Measurements from ENCODE around the gene SLC25A18. TPM values are rescaled to one million over a fixed set of nuclear protein-coding genes. Genes with fewer than 3 reads are reported as not detected.
A peak's percentile ranks its signal among the peaks of the same experiment; 100 is the strongest.

The SLC25A18 gene
- total RNA-seq, 2 donors from 2014 or later = not detected

GRCh38 chr22:17597217-17597616, 33.9 kb downstream of the SLC25A18 start:
- Mint-ChIP-seq H3K27ac (no peak overlapping the region), H3K9me3 (no peaks in the 10 kb centered on the region), H3K27me3 (ENCODE audit: low read depth) (no peaks in the 10 kb centered on the region), H3K4me1 (ENCODE audit: low read depth) (no peaks in the 10 kb centered on the region), H3K36me3 (ENCODE audit: insufficient read depth in 2 of 2) (peaks cover 15 to 19% of the 10 kb centered on the region in 2 donors), H3K4me3 (no peak overlapping the region)
- DNase-seq (no peak), ATAC-seq (replicated peaks in 1 of 2) (peak in 1 of 2 donors; percentile 85)

- no peak overlapping the region for H3K4me3 Mint-ChIP-seq
- no peak for DNase-seq
- H3K27me3 Mint-ChIP-seq (ENCODE audit: low read depth) = no peaks in the 10 kb centered on the region
- H3K4me1 Mint-ChIP-seq (ENCODE audit: low read depth) = no peaks in the 10 kb centered on the region
- H3K27ac Mint-ChIP-seq = peak overlapping the region; percentile 3
- no peak for ATAC-seq (replicated peaks in 1 of 2)
- peaks cover 10 to 19% of the 10 kb centered on the region in 2 donors for H3K36me3 Mint-ChIP-seq (ENCODE audit: insufficient read depth in 2 of 2)
- H3K9me3 Mint-ChIP-seq = no peaks in the 10 kb centered on the region
Observed at GRCh38 chr22:17598318-17598717, 35.0 kb downstream of the SLC25A18 start.

GRCh38 chr22:17601031-17601430, 37.7 kb downstream of the SLC25A18 start:
- ATAC-seq (replicated peaks in 1 of 2) (no peak), DNase-seq (no peak)
- peak overlapping the region; percentile 90 for H3K27ac Mint-ChIP-seq
- no peak overlapping the region for H3K4me3 Mint-ChIP-seq
- no peaks in the 10 kb centered on the region for H3K27me3 Mint-ChIP-seq (ENCODE audit: low read depth)
- H3K4me1 Mint-ChIP-seq (ENCODE audit: low read depth) = no peaks in the 10 kb centered on the region
- H3K9me3 Mint-ChIP-seq = no peaks in the 10 kb centered on the region
- peaks cover 5 to 17% of the 10 kb centered on the region in 2 donors for H3K36me3 Mint-ChIP-seq (ENCODE audit: insufficient read depth in 2 of 2)

- ATAC-seq (replicated peaks in 1 of 2) (no peak), DNase-seq (no peak)
- no peaks in the 10 kb centered on the region for H3K4me1 Mint-ChIP-seq (ENCODE audit: low read depth)
- H3K9me3 Mint-ChIP-seq = no peaks in the 10 kb centered on the region
- H3K36me3 Mint-ChIP-seq (ENCODE audit: insufficient read depth in 2 of 2) = peaks cover 2 to 8% of the 10 kb centered on the region in 2 donors
- H3K4me3 Mint-ChIP-seq = no peak overlapping the region
- H3K27ac Mint-ChIP-seq = no peak overlapping the region
- no peaks in the 10 kb centered on the region for H3K27me3 Mint-ChIP-seq (ENCODE audit: low read depth)
Observed at GRCh38 chr22:17603668-17604067, 40.4 kb downstream of the SLC25A18 start.

- peak overlapping the region; percentile 84 for H3K27ac Mint-ChIP-seq
- no peaks in the 10 kb centered on the region for H3K27me3 Mint-ChIP-seq (ENCODE audit: low read depth)
- H3K4me1 Mint-ChIP-seq (ENCODE audit: low read depth) = no peaks in the 10 kb centered on the region
- H3K36me3 Mint-ChIP-seq (ENCODE audit: insufficient read depth in 2 of 2) = peaks cover 0 to 3% of the 10 kb centered on the region in 2 donors
- H3K4me3 Mint-ChIP-seq = no peak overlapping the region
- ATAC-seq (replicated peaks in 1 of 2) = no peak
- DNase-seq = no peak
- no peaks in the 10 kb centered on the region for H3K9me3 Mint-ChIP-seq
Observed at GRCh38 chr22:17606496-17606895, 43.2 kb downstream of the SLC25A18 start.

GRCh38 chr22:17607891-17608521, 44.7 kb downstream of the SLC25A18 start:
- H3K9me3 Mint-ChIP-seq = no peaks in the 10 kb centered on the region
- peaks cover 6% of the 10 kb centered on the region for H3K4me1 Mint-ChIP-seq (ENCODE audit: low read depth)
- DNase-seq = no peak
- no peaks in the 10 kb centered on the region for H3K27me3 Mint-ChIP-seq (ENCODE audit: low read depth)
- H3K36me3 Mint-ChIP-seq (ENCODE audit: insufficient read depth in 2 of 2) = peaks cover 0 to 11% of the 10 kb centered on the region in 2 donors
- no peak overlapping the region for H3K4me3 Mint-ChIP-seq
- no peak overlapping the region for H3K27ac Mint-ChIP-seq
- peak in 1 of 2 donors; percentile 62 for ATAC-seq (replicated peaks in 1 of 2)

- H3K9me3 Mint-ChIP-seq = no peaks in the 10 kb centered on the region
- DNase-seq (no peak), ATAC-seq (replicated peaks in 1 of 2) (no peak)
- no peak overlapping the region for H3K27ac Mint-ChIP-seq
- H3K4me1 Mint-ChIP-seq (ENCODE audit: low read depth) = peaks cover 6% of the 10 kb centered on the region
- H3K4me3 Mint-ChIP-seq = no peak overlapping the region
- peaks cover 0 to 16% of the 10 kb centered on the region in 2 donors for H3K36me3 Mint-ChIP-seq (ENCODE audit: insufficient read depth in 2 of 2)
- H3K27me3 Mint-ChIP-seq (ENCODE audit: low read depth) = no peaks in the 10 kb centered on the region
Observed at GRCh38 chr22:17612057-17612456, 48.8 kb downstream of the SLC25A18 start.

GRCh38 chr22:17613280-17613679, 50.0 kb downstream of the SLC25A18 start:
- Mint-ChIP-seq H3K27me3 (ENCODE audit: low read depth) (no peaks in the 10 kb centered on the region), H3K27ac (no peak overlapping the region)
- no peak for ATAC-seq (replicated peaks in 1 of 2)

GRCh38 chr22:17627961-17628405, 64.7 kb downstream of the SLC25A18 start:
- peaks cover 21% of the 10 kb centered on the region for H3K4me1 Mint-ChIP-seq (ENCODE audit: low read depth)
- peak overlapping the region; percentile 97 for H3K27ac Mint-ChIP-seq
- no peak for DNase-seq

More at GRCh38 chr22:17613280-17613679, 50.0 kb downstream of the SLC25A18 start:
- DNase-seq = no peak
- H3K9me3 Mint-ChIP-seq = no peaks in the 10 kb centered on the region
- peaks cover 0 to 16% of the 10 kb centered on the region in 2 donors for H3K36me3 Mint-ChIP-seq (ENCODE audit: insufficient read depth in 2 of 2)
- no peak overlapping the region for H3K4me3 Mint-ChIP-seq
- peaks cover 6% of the 10 kb centered on the region for H3K4me1 Mint-ChIP-seq (ENCODE audit: low read depth)

GRCh38 chr22:17628406-17629172, 65.3 kb downstream of the SLC25A18 start, which contains the start of gene ATP6V1E1:
ATP6V1E1 (minus strand) TSS chr22:17628749; CDS start chr22:17628635, 114 bp downstream.
- peak; percentile 95 for DNase-seq
- H3K9me3 Mint-ChIP-seq = no peaks in the 10 kb centered on the region
- H3K27me3 Mint-ChIP-seq (ENCODE audit: low read depth) = no peaks in the 10 kb centered on the region
- H3K36me3 Mint-ChIP-seq (ENCODE audit: insufficient read depth in 2 of 2) = peaks cover 0 to 1% of the 10 kb centered on the region in 2 donors
- peak within 1 kb of the TSS; percentile 94 to 99 for H3K4me3 Mint-ChIP-seq
- ATAC-seq (replicated peaks in 1 of 2) = peak; percentile 100
- peaks cover 17% of the 10 kb centered on the region for H3K4me1 Mint-ChIP-seq (ENCODE audit: low read depth)
- peak within 1 kb of the TSS; percentile 97 for H3K27ac Mint-ChIP-seq

More at GRCh38 chr22:17627961-17628405, 64.7 kb downstream of the SLC25A18 start:
- ATAC-seq (replicated peaks in 1 of 2) = no peak
- H3K4me3 Mint-ChIP-seq = peak overlapping the region; percentile 94 to 99
- no peaks in the 10 kb centered on the region for H3K27me3 Mint-ChIP-seq (ENCODE audit: low read depth)
- H3K9me3 Mint-ChIP-seq = no peaks in the 10 kb centered on the region
- H3K36me3 Mint-ChIP-seq (ENCODE audit: insufficient read depth in 2 of 2) = peaks cover 0 to 1% of the 10 kb centered on the region in 2 donors

GRCh38 chr22:17629173-17629489, 65.8 kb downstream of the SLC25A18 start:
- peaks cover 16% of the 10 kb centered on the region for H3K4me1 Mint-ChIP-seq (ENCODE audit: low read depth)
- peak overlapping the region; percentile 94 to 99 for H3K4me3 Mint-ChIP-seq
- H3K27ac Mint-ChIP-seq = peak overlapping the region; percentile 97
- no peaks in the 10 kb centered on the region for H3K27me3 Mint-ChIP-seq (ENCODE audit: low read depth)
- DNase-seq = no peak
- peaks cover 0 to 1% of the 10 kb centered on the region in 2 donors for H3K36me3 Mint-ChIP-seq (ENCODE audit: insufficient read depth in 2 of 2)
- H3K9me3 Mint-ChIP-seq = no peaks in the 10 kb centered on the region
- ATAC-seq (replicated peaks in 1 of 2) = no peak

GRCh38 chr22:17629641-17630040, 66.3 kb downstream of the SLC25A18 start:
- peak overlapping the region; percentile 94 to 99 for H3K4me3 Mint-ChIP-seq
- ATAC-seq (replicated peaks in 1 of 2) (no peak), DNase-seq (no peak)
- H3K9me3 Mint-ChIP-seq = no peaks in the 10 kb centered on the region
- peaks cover 0 to 1% of the 10 kb centered on the region in 2 donors for H3K36me3 Mint-ChIP-seq (ENCODE audit: insufficient read depth in 2 of 2)
- H3K27ac Mint-ChIP-seq = peak overlapping the region; percentile 84
- peaks cover 14% of the 10 kb centered on the region for H3K4me1 Mint-ChIP-seq (ENCODE audit: low read depth)
- no peaks in the 10 kb centered on the region for H3K27me3 Mint-ChIP-seq (ENCODE audit: low read depth)

- H3K36me3 Mint-ChIP-seq (ENCODE audit: insufficient read depth in 2 of 2) = peaks cover 0 to 1% of the 10 kb centered on the region in 2 donors
- no peak overlapping the region for H3K27ac Mint-ChIP-seq
- no peak overlapping the region for H3K4me3 Mint-ChIP-seq
- DNase-seq (no peak), ATAC-seq (replicated peaks in 1 of 2) (no peak)
- no peaks in the 10 kb centered on the region for H3K9me3 Mint-ChIP-seq
- H3K27me3 Mint-ChIP-seq (ENCODE audit: low read depth) = no peaks in the 10 kb centered on the region
- H3K4me1 Mint-ChIP-seq (ENCODE audit: low read depth) = peaks cover 9% of the 10 kb centered on the region
Observed at GRCh38 chr22:17631076-17631565, 67.8 kb downstream of the SLC25A18 start.

Data from activated T-cell treated with anti-CD3 and anti-CD28 coated beads, Interleukin-2, amount 50 U/mL, for 72 hours (primary cell).